Endodermal cell (in vitro differentiated cells): Measurements from ENCODE around the gene ANKRD12. TPM values are rescaled to one million over a fixed set of nuclear protein-coding genes. Genes with fewer than 3 reads are reported as not detected.

Source experiments
- DNase-seq: peaks from one replicate; pipeline ENCODE4 v3.0.0-alpha.2; 2017
- H3K27ac ChIP-seq: 2 replicates; pipeline ENCODE4 v1.5.1; 2013; ENCODE audit warnings: mild to moderate bottlenecking, low read depth, low read length, moderate library complexity
- H3K27me3 ChIP-seq: 2 replicates; pipeline ENCODE4 v1.6.1; 2013; ENCODE audit warnings: mild to moderate bottlenecking, low read length, moderate library complexity; ENCODE audit not compliant: insufficient read depth, control insufficient read depth, poor library complexity, severe bottlenecking
- H3K36me3 ChIP-seq: 2 replicates; pipeline ENCODE4 v1.7.0; 2013; ENCODE audit warnings: mild to moderate bottlenecking, low read length, moderate library complexity; ENCODE audit not compliant: control insufficient read depth, insufficient read depth
- H3K4me1 ChIP-seq: one replicate; pipeline ENCODE4 v1.7.0; 2013; ENCODE audit warnings: low read length; ENCODE audit not compliant: control insufficient read depth, insufficient read depth
- H3K4me3 ChIP-seq: 2 replicates; pipeline ENCODE4 v1.5.1; 2013; ENCODE audit warnings: mild to moderate bottlenecking, low read length, moderate library complexity
- H3K9ac ChIP-seq: 2 replicates; pipeline ENCODE4 v1.6.1; 2013; ENCODE audit warnings: mild to moderate bottlenecking, low read length, moderate library complexity; ENCODE audit not compliant: poor library complexity, severe bottlenecking; ENCODE audit errors: extremely low read depth
- H3K9me3 ChIP-seq: 2 replicates; pipeline ENCODE4 v1.6.1; 2013; ENCODE audit warnings: mild to moderate bottlenecking, low read length, moderate library complexity; ENCODE audit not compliant: control insufficient read depth
- H3K27ac Mint-ChIP-seq: 2 replicates; pipeline ENCODE4 v1.8.0; 2020; ENCODE audit warnings: mixed read lengths
- H3K27me3 Mint-ChIP-seq: 2 replicates; pipeline ENCODE4 v1.8.0; 2021; ENCODE audit warnings: mild to moderate bottlenecking, mixed read lengths; ENCODE audit not compliant: insufficient read depth
- H3K36me3 Mint-ChIP-seq: 2 replicates; pipeline ENCODE4 v1.8.0; 2020; ENCODE audit warnings: low read depth, mixed read lengths
- H3K4me1 Mint-ChIP-seq: 2 replicates; pipeline ENCODE4 v1.8.0; 2020; ENCODE audit warnings: mixed read lengths
- H3K4me3 Mint-ChIP-seq: 2 replicates; pipeline ENCODE4 v1.8.0; 2020; ENCODE audit warnings: mild to moderate bottlenecking, moderate library complexity, mixed read lengths
- H3K9me3 Mint-ChIP-seq: 2 replicates; pipeline ENCODE4 v1.8.0; 2020; ENCODE audit warnings: mild to moderate bottlenecking, mixed read lengths
- CTCF ChIP-seq: fragments of 200-600 bp; sonication (generic); conservative IDR thresholded peaks from 2 replicates; pipeline ENCODE4 v1.5.0; 2021; ENCODE audit warnings: antibody characterized with exemption, mild to moderate bottlenecking
- WGBS, 2 experiments: methylation state at CpG; one replicate each; pipeline versions ENCODE4 v1.1.5 to v1.1.7; 2013; ENCODE audit warnings: missing lambda C conversion rate in 2 of 2, mixed read lengths in 1 of 2; ENCODE audit not compliant: insufficient coverage in 1 of 2, insufficient read length in 1 of 2; 5-methylcytosine and 5-hydroxymethylcytosine counted together
- total RNA-seq, 2 donors: library from RNA; stranded (reverse); fragmentation: NEBNext Ultra II Directional in 1 of 2; extraction: Animal tissue kit (Norgen Biotek cat#: 25700) in 1 of 2; gene quantifications; 2 replicates in 1 of 2; 3 replicates in 1 of 2; pipeline ENCODE4 v1.2.1, GENCODE V29; 2021

The ANKRD12 gene
- total RNA-seq, 2 donors from 2014 or later, result 36.0 to 41.6 TPM

GRCh38 chr18:9334973-9335696 is 198.6 kb downstream of the ANKRD12 start:
- 5 to 23% methylated on average over 12 to 55 of the region's 55 CpGs for WGBS, 2 experiments
- H3K9me3 ChIP-seq, result no peaks in the 10 kb centered on the region
- Mint-ChIP-seq H3K4me3 (peak overlapping the region; percentile 71), H3K27me3 (peaks cover 16% of the 10 kb centered on the region), H3K9me3 (no peaks in the 10 kb centered on the region), H3K4me1 (peaks cover 6% of the 10 kb centered on the region), H3K36me3 (peaks cover 20% of the 10 kb centered on the region), H3K27ac (no peak overlapping the region)
- H3K9ac ChIP-seq, result peak overlapping the region; percentile 73
- peak overlapping the region; percentile 57 for H3K27ac ChIP-seq
- peak; percentile 53 for TF ChIP-seq CTCF
- peak overlapping the region; percentile 85 for H3K4me3 ChIP-seq
- H3K27me3 ChIP-seq, result peaks cover 6% of the 10 kb centered on the region
- H3K4me1 ChIP-seq, result no peaks in the 10 kb centered on the region
- no peak for DNase-seq
- peaks cover 22% of the 10 kb centered on the region for H3K36me3 ChIP-seq

Other genes with a start within 250 kb of the ANKRD12 start
- gene NDUFV2, start 34.1 kb upstream of the ANKRD12 start, total RNA-seq, result 100 to 1,000 TPM; 123 to 138 TPM
- gene TWSG1, start 198.0 kb downstream of the ANKRD12 start, total RNA-seq, result 10 to 100 TPM; 30.7 to 31.4 TPM